ENCODE measurements around the gene PLD1. TPM values are rescaled to one million over a fixed set of nuclear protein-coding genes. Genes with fewer than 3 reads are reported as not detected.

Gene PLD1
- total RNA-seq, 6 experiments from 2014 or later: 13.3 to 29.9 (median 18.5) TPM

- Histone ChIP-seq H3K27ac (peak overlapping the region in 1 of 3 donors; percentile 5), H3K36me3 (no peaks in the 10 kb centered on the region), H3K4me3 (no peak overlapping the region), H3K4me1 (peaks cover 0 to 11% (median 0%) of the 10 kb centered on the region in 4 donors), H3K27me3 (no peaks in the 10 kb centered on the region), H3K9me3 (no peaks in the 10 kb centered on the region)
- TF ChIP-seq CTCF (IDR thresholded peaks at IDR 0.05): no peak
- TF ChIP-seq POLR2A (IDR thresholded peaks at IDR 0.05): no peak
- 81% methylated on average over 3 of the region's 3 CpGs for WGBS (ENCODE audit: insufficient coverage, low coverage, low lambda C conversion rate, missing lambda C conversion rate)
- DNase-seq (no peak), ATAC-seq (no peak)
- intact Hi-C loops (cut with DNase I): no loop called here
Measured at GRCh38 chr3:171813278-171813896, 3.1 kb upstream of the PLD1 start.

GRCh38 chr3:171812811-171813210 lies 2.5 kb upstream of the PLD1 start:
- ATAC-seq (no peak), DNase-seq (no peak)
- TF ChIP-seq POLR2A (IDR thresholded peaks at IDR 0.05): no peak
- TF ChIP-seq CTCF (IDR thresholded peaks at IDR 0.05): no peak
- peaks cover 0 to 11% (median 0%) of the 10 kb centered on the region in 4 donors for H3K4me1 ChIP-seq
- WGBS (ENCODE audit: insufficient coverage, low coverage, low lambda C conversion rate, missing lambda C conversion rate): 89% methylated on average over 2 of the region's 2 CpGs
- H3K27ac ChIP-seq: no peak overlapping the region
- H3K4me3 ChIP-seq: no peak overlapping the region
- no peaks in the 10 kb centered on the region for H3K36me3 ChIP-seq
- no peaks in the 10 kb centered on the region for H3K27me3 ChIP-seq
- H3K9me3 ChIP-seq: no peaks in the 10 kb centered on the region
- intact Hi-C loops (cut with DNase I): no loop called here

- intact Hi-C loops (cut with DNase I): no loop called here
- H3K9me3 ChIP-seq: no peaks in the 10 kb centered on the region
- no peak overlapping the region for H3K4me3 ChIP-seq
- H3K36me3 ChIP-seq: no peaks in the 10 kb centered on the region
- no peaks in the 10 kb centered on the region for H3K27me3 ChIP-seq
- H3K27ac ChIP-seq: peak overlapping the region in 1 of 3 donors; percentile 96
- no peak for ATAC-seq
- TF ChIP-seq POLR2A (IDR thresholded peaks at IDR 0.05): no peak
- TF ChIP-seq CTCF (IDR thresholded peaks at IDR 0.05): no peak
- peaks cover 0 to 11% (median under 1%) of the 10 kb centered on the region in 4 donors for H3K4me1 ChIP-seq
- DNase-seq: no peak
- 96% methylated on average over 9 of the region's 9 CpGs for WGBS (ENCODE audit: insufficient coverage, low coverage, low lambda C conversion rate, missing lambda C conversion rate)
Measured at GRCh38 chr3:171811913-171812335, 1.6 kb upstream of the PLD1 start.

GRCh38 chr3:171811295-171811912 lies 1.1 kb upstream of the PLD1 start:
- H3K4me3 ChIP-seq: peak overlapping the region in 1 of 3 donors; percentile 78
- H3K9me3 ChIP-seq: no peaks in the 10 kb centered on the region
- H3K36me3 ChIP-seq: no peaks in the 10 kb centered on the region
- ATAC-seq: peak in 2 of 4 donors; percentile 2 to 13
- H3K4me1 ChIP-seq: peaks cover 0 to 16% (median 3%) of the 10 kb centered on the region in 4 donors
- 46% methylated on average over 4 of the region's 4 CpGs for WGBS (ENCODE audit: insufficient coverage, low coverage, low lambda C conversion rate, missing lambda C conversion rate)
- intact Hi-C loops (cut with DNase I): no loop called here
- H3K27ac ChIP-seq: peak overlapping the region; percentile 33 to 96 (median 92)
- DNase-seq: no peak
- H3K27me3 ChIP-seq: no peaks in the 10 kb centered on the region
- TF ChIP-seq CTCF (IDR thresholded peaks at IDR 0.05): no peak
- TF ChIP-seq POLR2A (IDR thresholded peaks at IDR 0.05): no peak

Measured in right lobe of liver (tissue), 6 donors.